Thoracic aorta (tissue), 2 donors: Measurements from ENCODE around the gene KIAA1586. TPM values are rescaled to one million over a fixed set of nuclear protein-coding genes. Genes with fewer than 3 reads are reported as not detected.
"Not testable (repeated sequence)": the region's sequence is repeated elsewhere in the genome, so short reads cannot be mapped to it uniquely, and the experiment has no call there.

Experiments
- ATAC-seq: fragments of 150-250 bp; one replicate; pipeline ENCODE4 v1.8.0; 2017; ENCODE audit warnings: low read depth; ENCODE audit not compliant: insufficient number of reproducible peaks, low FRiP score
- DNase-seq: peaks from one replicate; pipeline ENCODE4 v3.0.0-alpha.2; 2020; ENCODE audit warnings: low spot score
- H3K27ac ChIP-seq, 2 donors: fragments of 200-600 bp; sonication (generic); 1 replicate in 1 of 2; 2 replicates in 1 of 2; pipeline ENCODE4 v1.5.1; 2016; ENCODE audit warnings: mild to moderate bottlenecking in 2 of 2, moderate library complexity in 2 of 2
- H3K27me3 ChIP-seq: fragments of 200-600 bp; sonication (generic); replicated peaks from 2 replicates; pipeline ENCODE4 v1.6.0; 2016; ENCODE audit warnings: mild to moderate bottlenecking; ENCODE audit not compliant: insufficient read depth
- H3K36me3 ChIP-seq: fragments of 200-600 bp; sonication (generic); one replicate; pipeline ENCODE4 v1.5.1; 2016
- H3K4me1 ChIP-seq, 2 donors: fragments of 200-600 bp; sonication (generic); 1 replicate in 1 of 2; 2 replicates in 1 of 2; pipeline versions ENCODE4 v1.5.1 to v1.6.0; 2016; ENCODE audit warnings: low read depth in 2 of 2, mild to moderate bottlenecking in 1 of 2; ENCODE audit not compliant: control insufficient read depth in 1 of 2
- H3K4me3 ChIP-seq: fragments of 200-600 bp; sonication (generic); 2 replicates; pipeline ENCODE4 v1.5.1; 2016; ENCODE audit warnings: mild to moderate bottlenecking
- H3K9me3 ChIP-seq: fragments of 200-600 bp; sonication (generic); 2 replicates; pipeline ENCODE4 v1.5.1; 2016
- total RNA-seq, 2 donors: library from RNA; depleted of rRNA; stranded (reverse); fragments of >200 nt; gene quantifications; one replicate each; pipeline versions ENCODE4 v1.1.0 to v1.2.3, GENCODE V29; 2016
- TF ChIP-seq, protein P1 (sequence below): fragments of 200-600 bp; sonication (generic); IDR thresholded peaks from one replicate; pipeline ENCODE4 v1.5.1; 2019; ENCODE audit warnings: antibody characterized with exemption

The KIAA1586 gene
- total RNA-seq, 2 donors from 2014 or later = 2.8 to 11.2 TPM

DNA sequence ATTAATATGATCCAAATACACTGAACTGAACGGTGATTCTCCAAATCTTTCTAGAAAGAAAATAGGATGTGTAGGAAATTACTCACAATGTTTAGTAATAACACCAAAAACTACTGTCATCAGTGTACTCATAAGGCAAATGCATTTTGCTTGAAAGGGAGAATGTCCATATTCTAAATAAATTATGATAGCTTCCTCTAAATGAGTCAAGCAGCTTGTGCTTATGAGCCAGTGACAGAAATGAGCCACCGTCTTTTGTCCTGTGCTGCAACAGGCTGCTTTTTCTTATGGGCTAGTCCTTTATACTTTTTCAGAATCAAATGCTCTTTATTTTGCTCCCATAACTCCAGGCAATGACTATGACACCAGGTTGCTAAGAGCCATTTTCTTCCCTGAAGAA, 39.0 kb downstream of the KIAA1586 start:
- H3K36me3 ChIP-seq = no peaks in the 10 kb centered on the region
- ATAC-seq = no peak
- TF ChIP-seq, protein P1, sequence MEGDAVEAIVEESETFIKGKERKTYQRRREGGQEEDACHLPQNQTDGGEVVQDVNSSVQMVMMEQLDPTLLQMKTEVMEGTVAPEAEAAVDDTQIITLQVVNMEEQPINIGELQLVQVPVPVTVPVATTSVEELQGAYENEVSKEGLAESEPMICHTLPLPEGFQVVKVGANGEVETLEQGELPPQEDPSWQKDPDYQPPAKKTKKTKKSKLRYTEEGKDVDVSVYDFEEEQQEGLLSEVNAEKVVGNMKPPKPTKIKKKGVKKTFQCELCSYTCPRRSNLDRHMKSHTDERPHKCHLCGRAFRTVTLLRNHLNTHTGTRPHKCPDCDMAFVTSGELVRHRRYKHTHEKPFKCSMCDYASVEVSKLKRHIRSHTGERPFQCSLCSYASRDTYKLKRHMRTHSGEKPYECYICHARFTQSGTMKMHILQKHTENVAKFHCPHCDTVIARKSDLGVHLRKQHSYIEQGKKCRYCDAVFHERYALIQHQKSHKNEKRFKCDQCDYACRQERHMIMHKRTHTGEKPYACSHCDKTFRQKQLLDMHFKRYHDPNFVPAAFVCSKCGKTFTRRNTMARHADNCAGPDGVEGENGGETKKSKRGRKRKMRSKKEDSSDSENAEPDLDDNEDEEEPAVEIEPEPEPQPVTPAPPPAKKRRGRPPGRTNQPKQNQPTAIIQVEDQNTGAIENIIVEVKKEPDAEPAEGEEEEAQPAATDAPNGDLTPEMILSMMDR = no peak

DNA sequence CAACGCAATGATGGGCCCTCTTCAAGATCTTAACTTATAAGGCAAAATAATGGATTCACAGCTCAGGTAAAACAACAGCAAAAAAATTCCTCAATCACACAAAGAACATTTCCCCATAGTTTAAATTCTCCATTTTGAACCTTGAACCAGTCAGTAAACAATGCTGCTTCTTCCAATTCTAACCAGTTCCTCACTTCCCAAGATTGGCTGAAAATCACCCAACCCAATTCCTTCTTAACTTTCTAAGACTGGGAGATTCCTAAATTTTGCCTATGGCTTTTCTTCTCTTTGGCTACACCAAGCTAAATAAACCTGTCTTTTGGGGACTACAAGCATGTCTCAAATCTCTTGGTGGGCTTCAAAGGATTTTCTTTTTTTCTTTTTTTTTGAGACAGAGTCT, 40.4 kb downstream of the KIAA1586 start:
- DNase-seq (no peak), ATAC-seq (no peak)
- H3K27ac ChIP-seq = no peak overlapping the region
- no peaks in the 10 kb centered on the region for H3K9me3 ChIP-seq
- no peak overlapping the region for H3K4me3 ChIP-seq
- peaks cover 8 to 10% of the 10 kb centered on the region in 2 donors for H3K4me1 ChIP-seq
- no peaks in the 10 kb centered on the region for H3K27me3 ChIP-seq
- H3K36me3 ChIP-seq = no peaks in the 10 kb centered on the region
- TF ChIP-seq, protein P1 = no peak

More for the DNA sequence above, 39.0 kb downstream of the KIAA1586 start:
- Histone ChIP-seq H3K27me3 (no peaks in the 10 kb centered on the region), H3K4me1 (peaks cover 4% of the 10 kb centered on the region in 2 donors), H3K4me3 (no peak overlapping the region), H3K9me3 (no peaks in the 10 kb centered on the region), H3K27ac (no peak overlapping the region)
- DNase-seq = no peak

DNA sequence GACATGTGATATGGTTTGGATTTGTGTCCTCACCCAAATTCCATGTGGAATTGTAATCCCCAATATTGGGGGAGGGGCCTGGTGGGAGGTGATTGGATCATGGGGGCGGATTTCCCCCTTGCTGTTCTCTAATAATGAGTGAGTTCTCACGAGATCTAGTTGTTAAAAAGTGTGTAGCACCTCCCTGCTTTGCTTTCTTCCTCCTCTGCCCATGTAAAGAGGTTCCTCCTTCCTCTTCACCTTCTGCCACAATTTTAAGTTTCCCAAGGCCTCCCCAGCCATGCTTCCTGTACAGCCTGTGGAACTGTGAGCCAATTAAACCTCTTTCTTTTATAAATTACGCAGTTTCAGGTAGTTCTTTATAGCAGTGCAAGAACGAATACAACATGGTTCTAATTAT, 41.4 kb downstream of the KIAA1586 start:
- Histone ChIP-seq H3K27ac (no peak overlapping the region), H3K9me3 (no peaks in the 10 kb centered on the region), H3K36me3 (no peaks in the 10 kb centered on the region), H3K27me3 (no peaks in the 10 kb centered on the region), H3K4me3 (no peak overlapping the region), H3K4me1 (peaks cover 14 to 21% of the 10 kb centered on the region in 2 donors)
- DNase-seq (no peak), ATAC-seq (no peak)
- TF ChIP-seq, protein P1 = no peak

DNA sequence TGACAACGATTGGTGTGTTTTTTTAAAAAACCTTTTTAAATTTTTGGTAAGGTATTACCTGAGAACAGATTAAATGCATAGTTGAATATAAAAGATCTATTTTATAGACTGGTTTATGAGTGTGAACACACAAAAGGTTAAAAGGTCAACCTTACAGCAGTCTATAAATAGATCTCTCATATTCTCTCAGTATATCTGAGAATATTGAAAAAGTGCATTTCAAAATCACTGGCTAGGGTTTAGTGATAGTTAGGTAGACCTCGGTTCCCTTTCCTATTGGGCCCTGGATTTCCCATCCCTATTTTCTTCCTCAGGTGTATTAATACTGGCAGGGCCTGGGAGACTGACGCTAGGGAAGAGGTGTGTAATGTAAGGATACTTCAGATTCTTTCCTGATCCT, 42.8 kb downstream of the KIAA1586 start:
- H3K4me3 ChIP-seq = peak overlapping the region; percentile 85
- H3K36me3 ChIP-seq = no peaks in the 10 kb centered on the region
- ATAC-seq (no peak), DNase-seq (no peak)
- TF ChIP-seq, protein P1 = no peak
- no peaks in the 10 kb centered on the region for H3K27me3 ChIP-seq
- H3K4me1 ChIP-seq = peaks cover 23 to 31% of the 10 kb centered on the region in 2 donors
- H3K9me3 ChIP-seq = no peaks in the 10 kb centered on the region
- peak overlapping the region; percentile 34 to 75 for H3K27ac ChIP-seq

DNA sequence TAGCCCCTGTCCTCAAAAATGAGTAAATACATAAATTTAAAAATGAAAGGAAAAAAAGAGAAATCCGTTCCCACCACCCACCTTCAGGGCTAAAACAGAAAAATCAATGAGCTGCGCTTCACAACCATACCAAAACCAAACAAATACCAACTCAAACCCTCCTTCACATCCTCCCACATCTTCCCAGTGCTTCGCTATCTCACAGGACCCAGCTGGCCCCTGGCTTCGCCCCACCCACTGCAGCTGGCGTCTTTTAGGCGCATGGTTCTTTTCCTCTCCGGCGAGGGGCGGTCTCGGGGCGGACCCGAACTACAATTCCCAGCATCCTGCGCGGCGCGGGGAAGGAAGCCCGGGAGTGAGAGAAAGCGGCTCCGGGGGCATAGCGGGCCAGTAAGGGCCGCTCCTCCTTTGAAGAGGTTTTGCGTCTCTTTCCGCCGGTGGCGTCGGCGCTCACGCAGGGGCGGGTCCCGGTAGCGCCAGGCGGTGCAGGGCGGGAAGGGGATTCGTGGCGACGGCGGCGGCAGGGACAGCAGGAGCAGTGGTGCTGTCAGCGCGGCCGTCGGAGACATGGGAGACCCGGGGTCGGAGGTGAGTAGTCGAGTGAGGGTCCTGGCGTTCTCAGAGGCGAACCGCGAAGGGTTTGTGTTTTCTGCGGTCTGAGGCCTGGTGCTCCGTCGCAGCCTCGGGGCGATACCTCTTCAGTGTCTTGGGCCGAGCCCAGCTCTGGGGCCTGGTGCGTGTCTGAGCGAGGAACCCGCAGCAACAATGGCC, 43.4 kb downstream of the KIAA1586 start, which contains the start of gene ZNF451:
Gene ZNF451, plus strand, starts transcription at position 502 of the 771 bp plus-strand sequence. Its CDS starts 66 bp downstream, at position 568.
- Histone ChIP-seq H3K27me3 (no peaks in the 10 kb centered on the region), H3K4me3 (peak within 1 kb of the TSS; percentile 85), H3K4me1 (peaks cover 25 to 31% of the 10 kb centered on the region in 2 donors), H3K9me3 (no peaks in the 10 kb centered on the region), H3K36me3 (no peaks in the 10 kb centered on the region), H3K27ac (peak within 1 kb of the TSS; percentile 68 to 75)
- ATAC-seq (peak; percentile 94), DNase-seq (peak; percentile 93)
- TF ChIP-seq, protein P1 = no peak

DNA sequence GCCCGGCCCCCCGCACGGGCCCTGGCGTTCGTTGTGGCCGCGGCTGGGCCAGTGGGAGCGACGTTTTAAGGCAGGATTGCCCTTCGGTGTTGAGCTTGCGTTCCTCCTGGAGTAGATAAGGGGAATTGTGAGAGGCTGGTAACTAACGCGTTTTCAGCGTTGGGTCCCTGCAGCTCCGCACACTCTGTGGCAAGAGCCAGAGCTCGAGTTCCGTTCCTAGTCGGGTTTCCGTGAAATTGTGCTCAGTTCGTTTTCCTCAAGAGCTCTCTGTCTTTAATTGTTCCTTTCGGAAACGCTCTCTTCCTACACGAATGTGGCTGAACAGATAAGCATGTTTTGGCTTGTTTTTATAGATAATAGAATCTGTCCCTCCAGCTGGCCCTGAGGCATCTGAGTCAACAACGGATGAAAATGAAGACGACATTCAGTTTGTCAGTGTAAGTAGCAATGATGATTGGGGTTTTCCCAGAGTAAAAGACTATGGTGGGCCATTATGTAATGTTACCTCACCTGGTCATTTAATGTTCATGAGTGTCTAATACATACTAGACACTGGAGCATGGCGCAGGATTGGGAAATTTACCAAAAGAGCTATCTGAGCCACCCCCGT, 44.1 kb downstream of the KIAA1586 start:
- H3K27ac ChIP-seq = peak overlapping the region in 1 of 2 donors; percentile 75
- peaks cover 28 to 31% of the 10 kb centered on the region in 2 donors for H3K4me1 ChIP-seq
- not testable (repeated sequence) for H3K9me3 ChIP-seq, H3K36me3 ChIP-seq, H3K27me3 ChIP-seq, DNase-seq
- peak overlapping the region; percentile 85 for H3K4me3 ChIP-seq
- peak; percentile 5 for ATAC-seq

DNA sequence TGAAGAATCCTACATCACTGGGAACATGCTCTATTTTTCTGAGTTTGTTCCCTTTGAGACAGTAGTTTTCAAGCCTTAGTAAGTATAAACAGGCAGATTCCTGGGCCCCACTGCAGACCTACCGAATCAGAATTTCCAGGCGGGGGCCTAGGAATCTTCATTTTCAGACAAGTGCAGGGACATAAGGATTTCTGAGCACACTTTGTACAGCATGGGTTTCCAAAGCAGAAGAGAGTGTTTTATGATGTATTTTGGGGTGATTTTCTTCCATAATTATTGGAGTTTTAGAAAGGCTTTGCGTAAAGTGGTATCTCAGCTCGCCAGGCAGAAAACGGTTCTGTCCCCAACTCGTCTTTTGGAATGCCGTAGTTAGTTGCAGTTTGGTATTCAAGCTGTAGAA, 44.9 kb downstream of the KIAA1586 start:
- Histone ChIP-seq H3K4me3 (peak overlapping the region; percentile 23), H3K4me1 (peaks cover 28 to 31% of the 10 kb centered on the region in 2 donors)

More for the DNA sequence above, 44.9 kb downstream of the KIAA1586 start:
- not testable (repeated sequence) for H3K27me3 ChIP-seq, ATAC-seq, H3K36me3 ChIP-seq, H3K27ac ChIP-seq, H3K9me3 ChIP-seq, DNase-seq
